H1 (cell line): ENCODE measurements around the gene CCDC93. TPM values are rescaled to one million over a fixed set of nuclear protein-coding genes. Genes with fewer than 3 reads are reported as not detected.

Source experiments
- CTCF ChIP-seq, 3 experiments: IDR thresholded peaks; 1 replicate in 2 of 3; 2 replicates in 1 of 3; pipeline versions ENCODE4 v1.5.1 to v1.6.1; 2011; ENCODE audit warnings: low read length in 3 of 3, mild to moderate bottlenecking in 3 of 3, inconsistent platforms in 2 of 3, low read depth in 1 of 3, moderate library complexity in 1 of 3; ENCODE audit not compliant: insufficient read depth in 1 of 3; ENCODE audit errors: control extremely low read depth in 1 of 3
- E2F6 ChIP-seq: IDR thresholded peaks from 2 replicates; pipeline ENCODE4 v1.6.1; 2012; ENCODE audit warnings: inconsistent platforms
- SP4 ChIP-seq: IDR thresholded peaks from 2 replicates; pipeline ENCODE4 v1.6.1; 2012; ENCODE audit warnings: low read length, inconsistent platforms
- TAF1 ChIP-seq: IDR thresholded peaks from 2 replicates; pipeline ENCODE4 v1.6.1; 2011; ENCODE audit warnings: mild to moderate bottlenecking, low read depth, low read length
- polyA plus RNA-seq, 7 experiments: library from polyadenylated mRNA; depleted of rRNA in 3 of 7; stranded (reverse) in 5 of 7; unstranded in 2 of 7; fragments of >200 nt in 5 of 7; fragments of 200-250 nt in 2 of 7; gene quantifications; 1 replicate in 5 of 7; 2 replicates in 1 of 7; 4 replicates in 1 of 7; pipeline versions ENCODE4 v1.2.1 to v1.2.3, GENCODE V29; 2011 to 2013; ENCODE audit warnings: missing spikeins in 2 of 7, mixed read lengths in 2 of 7
- total RNA-seq: library from RNA; stranded (reverse); fragmentation: NEBNext Ultra II Directional; extraction: Animal tissue kit (Norgen Biotek cat#: 25700); gene quantifications from 2 replicates; pipeline ENCODE4 v1.2.1, GENCODE V29; 2021

The CCDC93 gene
- total and polyA plus RNA-seq, 2 of the 8 experiments (the other 6 are each of a cell fraction or from before 2014, with no cell fraction given), result 5.5 to 18.0 TPM

GRCh38 chr2:118044103-118044716 is 30.3 kb upstream of the CCDC93 start (continued):
- TF ChIP-seq CTCF (IDR thresholded peaks at IDR 0.05; ENCODE audit: control extremely low read depth in 1 of 3, insufficient read depth in 1 of 3, low read depth in 1 of 3, low read length in 3 of 3) (no peak), TAF1 (no peak), E2F6 (no peak), SP4 (no peak)
